Activated CD4-positive, alpha-beta T cell treated with anti-CD3 and anti-CD28 coated beads for 48 hours (primary cell): Measurements from ENCODE around the gene C3orf22.

ENCODE experiments used
- DNase-seq: peaks from one replicate; pipeline ENCODE4 v3.0.0-alpha.2; 2020

The C3orf22 gene

DNA sequence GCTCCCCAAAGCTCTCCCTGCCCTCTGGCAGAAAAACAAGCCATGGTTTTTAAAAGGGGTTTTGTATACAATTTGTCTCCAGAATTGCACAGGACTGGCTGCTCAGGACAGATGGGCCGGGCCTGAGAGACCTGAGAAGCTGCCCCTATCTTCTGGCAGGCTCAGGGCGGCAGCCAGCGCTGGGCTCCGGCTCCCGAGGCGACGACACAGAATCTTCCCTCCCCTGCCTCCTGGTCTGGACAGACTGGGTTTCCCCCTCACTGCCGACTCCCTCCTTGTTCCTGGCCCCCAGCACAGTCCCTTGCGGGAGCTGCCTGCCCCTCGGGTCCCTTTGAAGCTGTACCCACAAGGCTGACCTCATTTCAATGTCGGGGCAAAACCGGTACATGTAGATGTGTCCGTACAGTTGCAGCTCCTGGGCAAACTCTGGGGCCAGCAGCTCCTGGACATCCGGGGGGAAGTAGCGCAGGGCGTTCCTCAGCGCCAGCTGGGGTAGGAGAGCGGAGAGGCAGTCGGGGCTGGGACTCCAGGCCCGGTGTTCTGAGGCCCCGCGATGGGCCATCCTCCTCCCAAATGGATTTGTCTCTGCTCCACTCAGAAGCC, 48.3 kb downstream of the C3orf22 start:
- DNase-seq: no peak

DNA sequence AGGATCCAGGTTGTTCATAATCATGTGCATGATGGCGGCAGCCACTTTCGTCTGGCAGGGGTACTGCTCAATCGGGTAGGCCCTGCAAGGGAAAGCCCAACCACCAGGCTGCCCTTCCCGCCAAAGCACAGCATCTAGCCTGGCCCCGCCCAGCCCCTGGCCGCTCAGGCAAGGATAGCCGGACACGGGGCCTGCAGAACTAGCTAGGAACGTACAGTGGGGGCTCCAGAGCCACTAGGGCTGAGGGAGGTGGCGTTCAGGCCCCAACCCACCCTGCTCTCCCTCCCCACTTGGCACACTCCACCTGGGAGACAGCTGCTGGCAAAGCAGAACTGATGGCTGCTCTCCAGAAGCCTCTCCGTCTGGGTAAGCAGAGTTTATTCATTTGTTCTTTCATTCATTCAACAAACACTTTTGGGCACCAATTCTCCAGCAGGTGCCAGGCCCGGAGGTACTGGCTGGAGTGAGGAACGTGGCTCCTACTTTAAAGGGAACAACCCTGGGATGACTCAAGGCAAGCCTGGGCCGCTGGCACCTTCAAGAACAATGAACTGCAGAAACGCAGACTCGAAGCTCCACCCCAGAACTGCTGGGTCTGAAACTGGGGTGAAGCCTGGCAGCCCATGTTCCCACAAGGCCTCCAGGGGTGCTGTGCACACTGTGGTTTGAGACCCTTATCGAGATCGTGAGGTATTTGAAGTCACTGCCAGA, 49.0 kb downstream of the C3orf22 start:
- DNase-seq: no peak

DNA sequence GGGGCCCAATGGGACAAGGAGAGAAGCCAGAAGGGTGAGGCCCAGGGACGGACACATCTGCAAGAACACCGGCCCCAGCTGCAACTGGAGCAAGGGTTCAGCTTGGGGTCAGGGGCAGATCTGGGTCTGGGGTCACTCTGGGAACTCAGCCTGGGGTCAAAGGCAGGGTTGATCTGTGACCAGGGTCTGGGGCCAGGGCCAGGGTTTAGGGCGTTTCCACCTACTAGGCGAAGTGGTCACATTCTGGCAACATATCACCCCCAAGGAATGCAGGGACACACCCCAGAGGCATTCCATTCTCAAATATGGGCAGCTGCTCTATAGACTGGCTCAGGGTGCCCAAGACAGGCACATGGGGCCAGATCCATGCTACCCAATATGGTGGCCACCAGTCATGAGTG, 50.2 kb downstream of the C3orf22 start:
- DNase-seq: no peak

DNA sequence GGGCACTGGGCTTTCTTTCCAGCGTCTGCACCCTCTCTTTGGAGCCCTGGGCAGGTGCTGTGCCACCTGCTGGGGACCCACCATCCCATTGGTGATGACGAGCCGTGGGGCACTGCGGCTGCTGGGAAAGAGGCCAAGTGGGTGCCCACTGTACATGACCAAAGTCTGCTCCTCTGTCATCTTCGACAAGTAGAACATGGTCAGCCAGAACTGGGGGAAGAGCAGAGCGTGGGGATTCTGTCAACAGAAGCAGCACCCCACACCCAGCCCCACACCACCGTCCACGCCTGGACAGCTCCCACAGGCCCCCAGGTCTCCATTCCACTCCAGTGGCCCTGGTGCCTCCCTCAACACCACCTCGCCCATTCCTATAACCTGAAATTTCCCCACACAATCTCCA, 50.8 kb downstream of the C3orf22 start:
- no peak for DNase-seq

DNA sequence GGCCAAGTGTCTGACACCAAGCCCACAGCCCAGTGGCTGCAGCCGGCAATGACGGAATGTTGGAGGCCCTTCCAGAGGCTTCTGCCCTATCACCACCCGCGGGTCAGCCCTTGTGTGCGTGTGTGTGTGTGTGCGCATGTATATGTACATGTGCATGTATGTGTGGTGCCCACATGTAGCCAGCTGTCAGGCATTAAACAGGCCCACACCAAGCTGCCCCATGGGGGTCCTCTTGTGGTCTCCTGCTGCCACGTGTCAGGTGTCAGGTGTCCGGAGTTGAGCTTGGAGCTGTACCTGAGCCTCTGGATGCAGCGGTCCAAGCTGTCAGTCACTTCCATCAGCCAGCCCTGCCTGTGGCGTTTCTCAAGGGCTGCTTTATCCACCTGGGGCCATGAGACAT, 55.0 kb downstream of the C3orf22 start:
- DNase-seq: no peak

DNA sequence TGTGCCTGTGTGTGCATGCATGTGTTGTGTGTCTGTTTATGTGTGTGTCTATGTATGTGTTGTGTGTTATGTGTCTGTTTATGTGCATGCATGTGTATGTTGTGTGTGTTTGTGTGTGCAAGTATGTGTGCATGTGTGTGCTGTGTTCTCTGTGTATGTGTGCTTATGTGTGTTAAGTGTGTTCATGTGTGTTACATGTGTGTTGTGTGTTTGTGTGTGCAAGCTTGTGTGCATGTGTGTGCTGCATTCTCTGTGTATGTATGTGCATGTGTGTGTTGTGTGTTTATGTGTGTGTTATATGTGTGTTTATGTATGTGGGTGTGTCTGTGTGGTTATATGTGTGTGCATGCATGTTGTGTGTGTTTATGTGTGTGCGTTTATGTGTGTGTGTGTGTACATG, 56.1 kb downstream of the C3orf22 start:
- DNase-seq: no peak

DNA sequence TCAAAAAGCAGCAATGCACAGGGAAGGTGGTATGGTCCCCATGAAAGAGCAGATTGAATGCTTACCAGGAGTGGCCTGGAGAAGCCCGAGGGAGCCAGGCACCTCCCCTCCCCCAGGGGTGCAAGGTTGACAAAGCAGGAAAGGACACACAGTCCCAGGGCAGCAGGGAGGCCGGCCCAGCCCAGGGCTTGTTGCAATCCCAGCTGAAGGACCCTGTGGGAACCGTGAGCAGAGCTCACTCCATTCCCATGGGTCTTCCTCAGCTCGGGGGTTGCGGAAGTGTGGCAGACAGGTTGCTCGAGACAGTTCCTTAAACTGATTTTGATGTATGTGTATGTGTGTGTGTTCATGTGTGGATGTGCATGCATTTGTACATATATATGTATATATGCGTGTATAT, 57.0 kb downstream of the C3orf22 start:
- no peak for DNase-seq

DNA sequence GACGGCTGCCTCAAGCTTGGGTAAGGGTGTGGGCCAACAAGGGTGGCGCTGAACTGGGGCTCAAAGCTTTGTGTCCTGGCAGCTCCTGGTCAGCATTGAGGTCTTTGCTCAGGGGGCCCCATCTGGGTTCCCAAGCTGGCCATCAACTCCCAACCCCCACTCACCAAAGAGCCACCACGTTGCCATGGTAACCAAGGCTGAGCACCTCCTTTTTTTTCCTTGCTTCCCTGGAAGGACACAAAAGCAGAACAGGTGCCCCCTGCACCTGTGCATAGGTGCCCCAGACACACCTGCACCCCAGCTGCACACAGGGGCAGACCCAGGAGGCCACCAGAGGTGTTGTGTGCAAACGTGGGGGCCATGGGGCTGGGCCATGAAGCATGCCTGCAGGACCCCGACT, 57.7 kb downstream of the C3orf22 start:
- no peak for DNase-seq

DNA sequence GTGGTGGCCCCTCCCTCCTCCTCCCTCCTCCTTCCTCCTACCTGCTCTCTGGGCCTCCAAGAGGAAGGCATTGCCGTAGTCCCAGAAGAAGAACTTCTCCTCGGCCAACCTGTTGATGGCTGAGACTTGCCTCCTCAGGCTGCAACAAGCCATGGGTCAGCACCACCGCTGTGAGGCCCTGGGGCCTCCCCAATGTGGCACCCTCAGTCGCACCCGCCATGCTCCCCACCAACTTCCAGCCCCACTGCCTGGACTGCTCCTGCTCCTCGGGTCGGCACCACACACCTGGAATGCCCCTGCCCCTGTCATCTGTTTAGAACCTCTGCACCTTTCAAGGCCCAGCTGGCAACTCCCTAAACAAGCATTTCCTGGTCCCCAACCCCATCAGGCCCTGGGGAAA, 58.7 kb downstream of the C3orf22 start:
- no peak for DNase-seq
